T-helper 1 cell treated with Interleukin-12 subunit alpha and Interleukin-12 subunit beta and Interleukin-4 antibody, amounts not matched to agents 30 ng/mL and 1 ng/mL, for 36 hours (primary cell): ENCODE measurements around the gene DIP2C. TPM values are rescaled to one million over a fixed set of nuclear protein-coding genes. Genes with fewer than 3 reads are reported as not detected.
"Not testable (repeated sequence)": the region's sequence is repeated elsewhere in the genome, so short reads cannot be mapped to it uniquely, and the experiment has no call there.

Source experiments
- intact Hi-C: fragments of 100-400 bp; cut with micrococcal nuclease; formaldehyde crosslinking; loops from one replicate; pipeline ENCODE4 v1.15.1; 2024
- total RNA-seq: library from RNA; stranded (reverse); gene quantifications from 2 replicates; pipeline ENCODE4 v1.2.3, GENCODE V29; 2022

Gene DIP2C
- total RNA-seq, 1 donor from 2014 or later, result 2.8 TPM

DNA sequence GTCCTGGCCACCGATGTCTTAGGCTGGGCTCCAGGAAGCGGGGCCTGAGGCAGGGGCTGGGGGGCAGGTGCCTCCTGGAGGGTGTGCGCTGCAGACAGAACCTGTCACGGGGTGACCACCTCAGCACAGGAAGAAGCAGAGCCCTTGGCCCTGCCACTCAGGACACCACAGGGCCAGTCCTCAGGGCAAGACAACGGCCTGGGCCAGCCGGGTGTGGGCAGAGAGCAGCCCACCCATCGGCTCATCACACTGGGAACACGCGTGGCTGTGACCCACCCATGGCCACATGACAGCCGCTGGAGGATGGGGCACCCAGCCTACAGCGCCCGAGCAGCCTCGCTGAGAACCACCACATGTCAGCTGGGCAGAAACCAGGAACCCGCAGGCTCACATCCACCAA lies 5.9 kb upstream of the DIP2C start:
- intact Hi-C loops, result no loop called here

DNA sequence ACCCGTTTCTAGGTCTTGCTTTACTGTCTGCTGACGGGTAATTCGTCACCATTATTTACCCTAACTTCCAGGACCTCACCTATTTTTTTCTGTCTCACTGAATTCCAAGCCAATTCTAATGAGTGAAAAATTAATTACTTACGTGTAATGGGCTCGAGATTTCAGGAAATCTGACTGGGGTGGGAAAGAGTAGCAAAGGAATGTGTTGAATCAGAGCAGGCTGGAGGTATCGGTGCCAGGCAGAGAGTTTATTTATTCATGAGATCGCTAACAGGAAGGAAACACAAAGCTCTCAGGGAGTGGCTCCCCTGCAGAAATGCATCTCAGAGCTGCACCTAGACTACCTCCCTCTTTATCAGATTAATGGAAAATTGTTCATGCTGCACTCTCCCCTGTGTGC lies 4.0 kb upstream of the DIP2C start:
- intact Hi-C loops, result no loop called here

GRCh38 chr10:692682-693351 lies 3.3 kb upstream of the DIP2C start:
- intact Hi-C loops, result no loop called here

- intact Hi-C loops, result no loop called here
These were observed 1.7 kb upstream of the DIP2C start for GRCh38 chr10:691216-691615.

GRCh38 chr10:690372-691161 lies 1.1 kb upstream of the DIP2C start:
- intact Hi-C loops, result no loop called here

DNA sequence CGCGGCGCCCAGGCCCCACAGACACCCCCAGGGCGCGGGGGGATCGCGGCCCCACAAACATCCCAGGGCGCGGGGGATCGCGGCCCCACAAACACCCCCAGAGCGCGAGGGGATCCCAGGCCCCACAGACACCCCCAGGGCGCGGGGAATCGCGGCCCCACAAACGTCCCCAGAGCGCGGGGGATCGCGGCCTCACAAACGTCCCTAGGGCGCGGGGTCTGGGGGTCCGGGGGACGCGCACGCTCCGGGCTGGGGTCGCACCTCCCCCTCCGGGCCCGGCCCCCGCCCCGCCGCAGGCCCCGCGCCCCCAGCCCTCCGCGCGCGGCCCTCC lies 382 bp downstream of the DIP2C start:
- intact Hi-C loops, result no loop called here

DNA sequence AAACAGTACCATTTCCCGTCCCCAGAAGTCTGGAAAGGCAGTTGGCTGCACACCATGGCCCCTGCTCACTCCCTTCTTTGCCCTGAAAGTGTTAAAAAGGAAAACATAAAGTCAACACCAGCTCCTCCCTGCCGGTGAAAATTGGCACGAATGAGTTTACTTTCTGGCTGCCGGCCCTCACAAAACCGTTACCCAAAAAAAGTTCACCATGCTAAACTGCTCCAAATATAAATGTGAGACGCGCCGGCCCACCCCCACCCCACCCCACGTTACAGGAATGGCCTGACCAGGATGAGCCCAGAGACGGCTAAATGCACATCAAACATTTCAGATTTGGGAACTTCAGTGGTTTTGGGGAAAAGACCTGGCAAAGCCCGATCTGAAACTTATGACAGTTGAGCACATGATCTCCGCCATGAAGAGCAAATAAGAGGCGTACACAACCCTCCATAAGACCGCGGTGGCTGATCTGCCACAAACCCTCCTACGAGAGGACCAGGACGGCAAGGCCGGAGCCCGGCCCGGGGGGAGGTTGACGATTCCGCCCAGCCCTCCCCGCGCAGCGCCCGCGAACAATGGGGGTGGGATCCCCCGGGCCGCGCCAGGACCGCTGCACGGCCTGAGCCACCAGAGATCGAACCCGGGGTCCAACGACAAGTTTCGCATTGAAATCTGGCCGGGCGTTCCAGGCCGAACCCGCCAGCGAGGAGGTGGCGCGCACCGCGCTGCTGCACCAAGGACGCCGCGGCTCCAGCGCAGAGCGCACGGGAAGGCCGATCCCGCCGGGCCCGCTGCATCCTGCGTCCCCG lies 952 bp downstream of the DIP2C start:
- intact Hi-C loops, result no loop called here

GRCh38 chr10:687583-688311 lies 1.7 kb downstream of the DIP2C start:
- intact Hi-C loops, result no loop called here

- intact Hi-C loops, result no loop called here
These were observed 3.1 kb downstream of the DIP2C start for GRCh38 chr10:686155-686931.

- intact Hi-C loops, result no loop called here
These were observed 3.9 kb downstream of the DIP2C start for GRCh38 chr10:685613-686012.

DNA sequence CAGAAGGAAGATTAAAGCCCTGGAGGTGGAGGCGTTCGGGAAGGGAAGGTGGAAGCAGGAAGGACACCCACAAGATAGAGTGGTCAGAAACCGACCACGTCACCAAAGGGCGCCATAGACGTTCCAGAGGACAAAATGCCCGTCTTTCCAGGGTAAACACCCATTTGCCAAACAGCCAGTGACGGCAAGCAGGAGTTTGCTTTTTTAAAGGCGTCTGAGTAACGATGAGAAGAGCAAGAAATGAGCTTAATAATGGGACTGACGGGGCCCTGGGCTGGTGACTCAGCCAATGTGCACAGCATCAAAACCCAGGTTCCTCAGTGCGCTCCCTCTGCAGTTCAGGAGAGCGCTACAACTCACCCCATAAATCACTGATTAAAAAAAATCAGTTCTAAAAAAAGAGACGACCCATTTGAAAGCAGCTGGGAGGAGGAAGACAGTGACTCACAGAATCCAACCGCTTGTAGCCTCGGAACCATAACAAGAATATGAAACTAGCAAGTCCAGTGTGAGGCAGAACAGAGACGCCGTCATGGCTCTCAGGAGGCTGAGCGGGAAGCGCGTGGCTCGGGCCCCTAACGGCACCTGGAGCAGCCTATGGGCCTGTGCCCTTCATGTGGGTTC lies 5.9 kb downstream of the DIP2C start:
- intact Hi-C loops, result no loop called here

GRCh38 chr10:682931-683447 lies 6.5 kb downstream of the DIP2C start:
- intact Hi-C loops, result no loop called here

- intact Hi-C loops, result no loop called here
These were observed 7.7 kb downstream of the DIP2C start for GRCh38 chr10:681670-682318.

GRCh38 chr10:680745-681144 lies 8.7 kb downstream of the DIP2C start:
- intact Hi-C loops, result no loop called here

- intact Hi-C loops, result no loop called here
These were observed 9.3 kb downstream of the DIP2C start for GRCh38 chr10:680146-680545.

GRCh38 chr10:679556-679955 lies 9.9 kb downstream of the DIP2C start:
- intact Hi-C loops, result no loop called here

GRCh38 chr10:678662-679005 lies 10.8 kb downstream of the DIP2C start:
- intact Hi-C loops, result not testable (repeated sequence)

DNA sequence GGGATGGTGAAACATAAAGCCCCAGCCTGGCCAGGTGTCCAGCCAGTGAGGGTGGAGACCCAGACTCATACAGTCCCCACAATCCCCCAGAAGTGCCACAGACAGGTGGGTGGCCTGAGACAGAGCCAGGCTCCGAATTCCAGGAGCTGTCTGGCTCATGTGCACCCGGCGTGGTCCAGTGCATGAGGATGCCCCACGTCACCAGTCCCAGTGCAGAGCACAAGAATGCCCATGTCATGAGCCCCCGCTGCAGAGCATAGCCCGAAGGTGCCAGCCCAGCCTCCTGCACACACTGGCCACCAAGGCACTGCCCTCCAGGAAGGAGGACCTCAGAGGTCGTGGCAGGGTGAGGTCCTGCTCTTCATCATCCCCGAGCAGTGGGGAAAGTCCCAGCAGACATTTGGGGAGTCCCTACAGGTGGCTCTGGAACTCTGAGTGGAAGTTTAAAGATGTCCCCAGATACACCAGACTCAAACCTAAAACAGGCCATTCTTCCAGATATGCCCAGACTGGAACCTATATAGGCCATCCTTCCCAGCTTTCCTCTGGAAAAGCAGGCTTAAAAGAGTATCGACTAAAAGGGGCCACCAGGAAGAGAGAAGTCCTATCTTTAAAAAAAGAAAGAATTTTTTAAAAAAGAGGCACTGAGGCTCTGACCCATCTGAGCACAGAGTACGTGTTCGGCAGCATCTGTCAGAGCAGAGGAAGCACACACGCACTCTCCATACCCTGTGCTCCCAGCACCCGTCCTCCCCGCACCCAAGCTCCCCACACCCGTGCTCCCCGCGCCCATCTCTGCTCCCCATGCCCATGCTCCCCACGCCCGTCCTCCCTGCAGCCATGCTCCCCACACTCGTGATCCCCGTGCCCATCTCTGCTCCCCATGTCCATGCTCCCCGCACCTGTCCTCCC lies 11.5 kb downstream of the DIP2C start:
- intact Hi-C loops, result no loop called here

DNA sequence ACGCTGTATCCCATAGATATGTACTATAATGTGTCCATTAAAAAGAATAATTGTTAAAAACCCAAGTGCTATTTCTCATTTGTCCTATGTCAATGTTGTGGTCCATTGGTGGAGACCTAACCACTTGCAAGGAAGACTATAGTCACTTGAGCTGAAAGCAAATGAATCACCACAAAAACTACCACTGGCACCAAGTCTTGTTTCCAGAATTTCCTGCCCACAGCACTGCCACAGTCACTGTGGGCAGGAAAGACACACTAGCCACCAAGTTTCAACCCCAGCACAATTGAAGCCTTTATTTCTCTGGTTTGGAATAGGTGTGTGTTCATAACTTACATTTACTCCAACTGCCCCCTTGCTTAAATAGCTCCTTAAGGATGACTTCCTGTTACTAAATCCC lies 12.4 kb downstream of the DIP2C start:
- intact Hi-C loops, result no loop called here
